ENCODE results near the gene MMP28.

Gene MMP28

GRCh38 chr17:35788477-35789368 lies 6.7 kb downstream of the MMP28 start:
- H3K9me2 ChIP-seq (replicated peaks; ENCODE audit: control insufficient read depth, low read length), result no peaks in the 10 kb centered on the region
- H3K4me2 ChIP-seq (ENCODE audit: low read length), result no peak overlapping the region
- H3K4me3 ChIP-seq (ENCODE audit: low read length), result no peak overlapping the region
- H3K9me3 ChIP-seq (ENCODE audit: control insufficient read depth, insufficient read depth, low read length), result no peaks in the 10 kb centered on the region
- no peaks in the 10 kb centered on the region for H3K4me1 ChIP-seq (ENCODE audit: control insufficient read depth, low read length)
- H3K36me3 ChIP-seq (ENCODE audit: control insufficient read depth, low read length), result no peaks in the 10 kb centered on the region
- TF ChIP-seq, protein P1, sequence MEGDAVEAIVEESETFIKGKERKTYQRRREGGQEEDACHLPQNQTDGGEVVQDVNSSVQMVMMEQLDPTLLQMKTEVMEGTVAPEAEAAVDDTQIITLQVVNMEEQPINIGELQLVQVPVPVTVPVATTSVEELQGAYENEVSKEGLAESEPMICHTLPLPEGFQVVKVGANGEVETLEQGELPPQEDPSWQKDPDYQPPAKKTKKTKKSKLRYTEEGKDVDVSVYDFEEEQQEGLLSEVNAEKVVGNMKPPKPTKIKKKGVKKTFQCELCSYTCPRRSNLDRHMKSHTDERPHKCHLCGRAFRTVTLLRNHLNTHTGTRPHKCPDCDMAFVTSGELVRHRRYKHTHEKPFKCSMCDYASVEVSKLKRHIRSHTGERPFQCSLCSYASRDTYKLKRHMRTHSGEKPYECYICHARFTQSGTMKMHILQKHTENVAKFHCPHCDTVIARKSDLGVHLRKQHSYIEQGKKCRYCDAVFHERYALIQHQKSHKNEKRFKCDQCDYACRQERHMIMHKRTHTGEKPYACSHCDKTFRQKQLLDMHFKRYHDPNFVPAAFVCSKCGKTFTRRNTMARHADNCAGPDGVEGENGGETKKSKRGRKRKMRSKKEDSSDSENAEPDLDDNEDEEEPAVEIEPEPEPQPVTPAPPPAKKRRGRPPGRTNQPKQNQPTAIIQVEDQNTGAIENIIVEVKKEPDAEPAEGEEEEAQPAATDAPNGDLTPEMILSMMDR (IDR thresholded peaks at IDR 0.05; ENCODE audit: low read depth, low read length, poor library complexity, severe bottlenecking), result no peak
- TF ChIP-seq EZH2phosphoT487 (IDR thresholded peaks at IDR 0.05; ENCODE audit: borderline replicate concordance, low read length), result 0 out of 2 replicates have a peak, but pooled peaks have one; percentile 22
- H4K20me1 ChIP-seq (ENCODE audit: control insufficient read depth, insufficient read depth, low read depth, low read length), result no peaks in the 10 kb centered on the region
- H3K27me3 ChIP-seq (ENCODE audit: control insufficient read depth, low read length), result peaks cover 56% of the 10 kb centered on the region
- no peaks in the 10 kb centered on the region for H3K79me2 ChIP-seq (ENCODE audit: control insufficient read depth, low read length)
- H3F3A ChIP-seq (ENCODE audit: control insufficient read depth, insufficient read depth), result 0 out of 2 replicates have a peak, but pooled peaks cover 2% of the 10 kb centered on the region
- no peak overlapping the region for H3K27ac ChIP-seq (ENCODE audit: low read depth, low read length)

DNA sequence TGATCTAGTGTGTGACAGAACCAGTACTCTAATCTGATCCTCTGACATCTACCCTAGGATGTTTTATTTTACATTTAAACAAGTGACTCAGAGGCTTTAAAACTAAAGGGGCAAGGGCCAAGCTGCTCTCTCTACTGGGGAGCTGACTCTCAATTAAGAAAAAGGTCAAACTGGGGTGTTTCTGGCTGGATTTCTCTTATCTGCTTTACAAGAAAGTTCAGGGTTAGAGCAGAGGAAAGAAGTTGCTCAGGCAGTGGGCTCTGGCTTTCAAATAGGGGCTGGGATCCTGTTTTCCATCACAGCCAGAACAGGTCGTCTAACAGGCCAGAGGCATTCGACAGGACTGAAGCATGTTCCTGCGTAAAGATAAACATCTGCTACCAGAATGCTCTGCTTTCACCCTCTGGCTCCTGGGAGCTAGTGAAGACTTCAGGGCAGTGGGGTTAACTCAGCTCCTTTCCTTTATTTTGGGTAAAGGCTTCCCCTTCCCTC lies 8.5 kb downstream of the MMP28 start:
- Histone ChIP-seq H3K4me2 (ENCODE audit: low read length) (no peak overlapping the region), H3K36me3 (ENCODE audit: control insufficient read depth, low read length) (no peaks in the 10 kb centered on the region), H3F3A (ENCODE audit: control insufficient read depth, insufficient read depth) (0 out of 2 replicates have a peak, but pooled peaks cover 2% of the 10 kb centered on the region), H3K9me3 (ENCODE audit: control insufficient read depth, insufficient read depth, low read length) (no peaks in the 10 kb centered on the region), H4K20me1 (ENCODE audit: control insufficient read depth, insufficient read depth, low read depth, low read length) (no peaks in the 10 kb centered on the region), H3K4me1 (ENCODE audit: control insufficient read depth, low read length) (no peaks in the 10 kb centered on the region), H3K9me2 (replicated peaks; ENCODE audit: control insufficient read depth, low read length) (no peaks in the 10 kb centered on the region), H3K27me3 (ENCODE audit: control insufficient read depth, low read length) (peaks cover 45% of the 10 kb centered on the region), H3K79me2 (ENCODE audit: control insufficient read depth, low read length) (no peaks in the 10 kb centered on the region), H3K27ac (ENCODE audit: low read depth, low read length) (no peak overlapping the region), H3K4me3 (ENCODE audit: low read length) (no peak overlapping the region)
- TF ChIP-seq, protein P1 (IDR thresholded peaks at IDR 0.05; ENCODE audit: low read depth, low read length, poor library complexity, severe bottlenecking), result no peak
- TF ChIP-seq EZH2phosphoT487 (IDR thresholded peaks at IDR 0.05; ENCODE audit: borderline replicate concordance, low read length), result no peak

GRCh38 chr17:35784895-35785294 lies 10.5 kb downstream of the MMP28 start:
- no peaks in the 10 kb centered on the region for H3K9me3 ChIP-seq (ENCODE audit: control insufficient read depth, insufficient read depth, low read length)
- no peaks in the 10 kb centered on the region for H3K4me1 ChIP-seq (ENCODE audit: control insufficient read depth, low read length)
- no peak overlapping the region for H3K27ac ChIP-seq (ENCODE audit: low read depth, low read length)
- H3K27me3 ChIP-seq (ENCODE audit: control insufficient read depth, low read length), result peaks cover 42% of the 10 kb centered on the region
- H3K9me2 ChIP-seq (replicated peaks; ENCODE audit: control insufficient read depth, low read length), result no peaks in the 10 kb centered on the region
- H3K36me3 ChIP-seq (ENCODE audit: control insufficient read depth, low read length), result no peaks in the 10 kb centered on the region
- no peak overlapping the region for H3K4me3 ChIP-seq (ENCODE audit: low read length)
- H3K79me2 ChIP-seq (ENCODE audit: control insufficient read depth, low read length), result no peaks in the 10 kb centered on the region
- H3F3A ChIP-seq (ENCODE audit: control insufficient read depth, insufficient read depth), result 0 out of 2 replicates have a peak, but pooled peaks cover 2% of the 10 kb centered on the region
- H4K20me1 ChIP-seq (ENCODE audit: control insufficient read depth, insufficient read depth, low read depth, low read length), result no peaks in the 10 kb centered on the region
- no peak for TF ChIP-seq EZH2phosphoT487 (IDR thresholded peaks at IDR 0.05; ENCODE audit: borderline replicate concordance, low read length)
- TF ChIP-seq, protein P1 (IDR thresholded peaks at IDR 0.05; ENCODE audit: low read depth, low read length, poor library complexity, severe bottlenecking), result no peak
- no peak overlapping the region for H3K4me2 ChIP-seq (ENCODE audit: low read length)
